H54 (cell line): ENCODE results near the gene NR1I3.
"Not testable (repeated sequence)": the region's sequence is repeated elsewhere in the genome, so short reads cannot be mapped to it uniquely, and the experiment has no call there.

ENCODE experiments used
- DNase-seq: peaks from one replicate; pipeline ENCODE4 v3.0.0; 2011; ENCODE audit warnings: low spot score, mixed read lengths; ENCODE audit not compliant: insufficient read length
- FAIRE-seq: peaks from 3 replicates; lab custom pipeline; 2011; peaks lifted over from hg19 to GRCh38; lab: Jason Lieb, UNC
- POLR2A ChIP-seq: IDR thresholded peaks from 2 replicates; pipeline ENCODE4 v1.6.1; 2011; ENCODE audit warnings: low read depth, mild to moderate bottlenecking, low read length

Gene NR1I3

DNA sequence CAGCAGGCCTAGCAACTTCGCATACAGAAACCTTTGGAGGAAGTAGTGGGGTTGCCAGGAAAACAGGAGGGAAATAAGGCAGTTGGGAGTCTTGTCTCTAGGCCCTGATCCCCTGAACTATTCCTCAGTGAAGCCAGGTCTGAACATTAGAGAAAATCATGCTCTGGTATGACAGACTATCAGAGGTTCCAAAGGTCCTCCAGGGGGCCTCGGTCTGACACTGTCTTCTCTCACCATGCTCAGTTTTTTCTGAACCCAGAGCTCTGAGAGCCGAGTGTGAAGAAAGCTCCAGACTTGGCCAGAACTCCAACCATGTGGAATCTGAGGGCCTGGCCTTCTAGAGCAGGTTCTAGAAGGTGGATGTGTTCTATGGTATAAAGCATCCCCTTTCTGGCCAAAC is 8.1 kb downstream of the NR1I3 start:
- no peak for DNase-seq
- no peak for FAIRE-seq
- no peak for TF ChIP-seq POLR2A

DNA sequence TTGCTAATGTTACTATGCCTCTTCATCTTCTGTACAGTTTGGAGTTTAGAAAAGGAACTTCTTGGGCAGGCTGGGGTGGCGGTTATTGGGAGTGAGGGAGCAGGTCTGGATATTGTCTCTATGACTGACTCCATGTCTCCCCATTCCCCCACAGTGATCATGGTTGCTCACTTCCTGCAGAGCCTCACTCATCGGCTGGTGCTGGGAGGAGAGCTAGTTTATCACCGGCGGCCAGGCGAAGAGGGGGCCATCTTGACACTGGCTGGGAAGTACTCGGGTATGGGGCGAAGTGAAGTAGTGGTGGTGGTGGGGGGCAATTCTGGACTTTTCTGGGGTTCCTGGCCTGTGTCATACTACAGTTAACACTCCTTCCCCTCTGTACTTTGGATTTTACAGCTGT is 10.0 kb downstream of the NR1I3 start:
- no peak for TF ChIP-seq POLR2A
- no peak for FAIRE-seq
- DNase-seq, result no peak

DNA sequence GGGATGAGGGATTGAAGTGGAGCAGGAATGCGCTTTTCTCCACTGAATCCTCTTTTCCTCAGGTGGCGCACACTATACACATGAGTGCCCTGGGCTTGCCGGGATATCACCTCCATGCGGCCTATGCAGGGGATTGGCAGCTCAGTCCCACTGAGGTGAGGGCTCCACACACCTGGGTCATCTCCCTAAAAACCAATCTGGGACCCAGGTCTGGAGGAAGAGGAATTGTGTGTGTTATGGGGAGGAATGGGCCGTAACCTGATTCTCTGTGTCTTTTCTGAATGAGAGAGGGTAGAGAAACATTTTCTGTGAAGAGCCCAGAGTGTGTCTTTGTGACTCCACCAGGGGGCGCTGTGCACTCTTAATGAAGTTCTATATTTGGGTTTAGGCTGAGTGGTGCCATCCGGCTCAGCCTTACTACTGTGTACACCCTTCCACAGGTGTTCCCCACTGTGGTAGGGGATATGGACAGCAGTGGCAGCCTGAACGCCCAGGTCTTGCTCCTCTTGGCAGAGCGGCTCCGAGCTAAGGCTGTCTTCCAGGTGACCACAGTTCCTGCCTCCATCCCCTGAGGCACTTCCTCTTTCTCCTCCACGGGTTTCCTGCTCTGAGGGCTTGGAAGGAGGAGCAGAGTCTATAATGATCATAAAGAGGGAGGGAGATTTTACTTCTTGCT is 10.7 kb downstream of the NR1I3 start:
- DNase-seq (peak; percentile 66), FAIRE-seq (no peak)
- no peak for TF ChIP-seq POLR2A

DNA sequence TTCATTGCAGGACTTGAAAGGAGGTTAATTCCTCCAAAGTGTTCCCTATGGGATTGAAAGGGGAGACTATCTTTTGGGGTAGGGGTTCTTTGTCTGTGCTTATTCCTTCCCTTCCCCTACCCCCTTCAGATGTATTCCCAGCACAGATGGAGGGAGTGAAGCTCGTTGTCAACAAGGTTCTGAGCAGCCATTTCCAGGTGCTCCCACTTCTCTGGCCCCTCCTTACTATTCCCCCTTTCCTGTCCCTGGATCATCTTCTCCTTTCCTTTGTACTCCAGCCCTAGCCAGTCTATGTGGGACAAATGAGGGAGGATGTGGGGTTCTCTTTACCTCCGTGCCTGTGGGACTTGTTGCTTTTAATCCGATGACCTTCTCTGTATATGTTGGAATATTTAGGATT is 11.2 kb downstream of the NR1I3 start:
- FAIRE-seq (no peak), DNase-seq (no peak)
- TF ChIP-seq POLR2A, result no peak

DNA sequence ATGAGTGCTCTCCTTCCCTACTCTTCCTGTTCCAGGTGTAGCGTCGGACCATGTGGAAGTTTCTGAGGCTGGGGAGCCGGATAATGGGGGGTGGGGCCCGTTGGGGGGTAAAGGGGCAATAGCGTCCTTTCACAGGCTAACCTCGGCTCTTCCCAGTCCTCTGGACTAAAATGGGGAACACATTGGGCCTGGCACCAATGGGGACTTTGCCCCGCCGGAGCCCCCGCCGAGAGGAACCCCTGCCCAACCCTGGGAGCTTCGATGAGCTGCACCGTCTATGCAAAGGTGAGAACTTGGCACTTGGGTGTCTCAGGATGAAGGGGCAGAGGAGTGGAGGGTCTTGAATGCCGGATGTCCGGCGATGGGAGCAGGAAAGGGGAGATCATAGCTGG is 11.7 kb downstream of the NR1I3 start:
- DNase-seq (no peak), FAIRE-seq (no peak)
- no peak for TF ChIP-seq POLR2A

DNA sequence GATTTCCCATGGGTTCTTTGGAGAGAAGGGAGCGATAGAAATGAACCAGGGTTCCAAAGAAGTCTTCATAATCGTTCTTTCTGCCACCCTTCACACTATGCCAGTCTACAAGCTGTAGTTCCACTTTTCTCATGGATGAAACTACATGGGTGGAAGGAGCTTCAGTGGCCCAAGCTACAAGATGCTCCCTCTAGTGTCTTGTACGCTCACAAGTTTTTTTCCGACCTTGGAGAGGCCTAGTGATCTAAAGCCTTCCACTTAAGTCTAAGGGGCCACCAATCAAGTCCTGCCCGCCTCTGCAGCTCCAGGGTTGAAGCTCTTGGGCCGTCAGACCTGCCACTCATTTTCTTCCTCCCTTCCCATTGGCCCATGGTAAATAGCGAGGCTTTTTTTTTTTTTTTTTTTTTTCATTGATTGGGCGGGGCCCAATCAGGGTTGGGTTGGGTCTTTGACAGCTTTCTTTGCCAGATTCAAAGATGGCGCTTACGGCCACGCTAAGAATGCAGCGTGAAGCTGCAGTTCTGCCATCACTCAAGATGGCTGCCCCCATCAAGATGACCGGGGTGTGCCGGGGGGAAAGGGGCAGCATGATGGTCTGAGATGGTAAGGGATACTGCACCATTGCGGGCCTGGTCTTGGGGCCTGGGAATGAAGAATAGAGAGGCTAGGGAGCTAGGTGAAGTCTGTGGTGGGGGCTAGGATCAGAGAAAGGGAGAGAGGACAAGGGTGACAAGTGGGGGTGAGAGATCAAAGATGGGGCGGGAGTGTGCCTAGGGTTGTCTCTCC is 12.3 kb downstream of the NR1I3 start, which contains the start of gene TOMM40L:
TSS of gene TOMM40L (plus strand) at position 527 of the 786 bp plus-strand sequence. CDS start 430 bp downstream, outside the sequence.
- peak; percentile 86 for DNase-seq
- TF ChIP-seq POLR2A, result peak; percentile 53
- peak; percentile 41 for FAIRE-seq

DNA sequence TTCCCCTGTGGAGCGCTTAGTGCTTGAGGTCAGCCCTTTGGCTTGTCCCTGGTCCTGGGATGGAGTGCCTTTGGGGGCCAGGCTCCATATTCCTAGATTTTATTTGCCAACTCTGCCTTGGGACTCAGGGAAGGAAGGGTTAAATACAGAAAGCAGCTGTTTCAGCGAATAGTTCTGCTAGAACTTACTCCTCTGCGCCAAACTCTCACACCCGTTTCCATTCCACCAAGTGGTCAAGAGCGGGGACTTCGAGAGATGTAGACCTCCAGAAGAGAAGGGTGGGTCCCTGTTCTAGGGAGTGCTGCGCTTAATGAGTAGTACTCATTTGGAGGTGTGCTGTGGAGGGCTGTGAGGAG is 12.8 kb downstream of the NR1I3 start:
- DNase-seq (no peak), FAIRE-seq (no peak)

DNA sequence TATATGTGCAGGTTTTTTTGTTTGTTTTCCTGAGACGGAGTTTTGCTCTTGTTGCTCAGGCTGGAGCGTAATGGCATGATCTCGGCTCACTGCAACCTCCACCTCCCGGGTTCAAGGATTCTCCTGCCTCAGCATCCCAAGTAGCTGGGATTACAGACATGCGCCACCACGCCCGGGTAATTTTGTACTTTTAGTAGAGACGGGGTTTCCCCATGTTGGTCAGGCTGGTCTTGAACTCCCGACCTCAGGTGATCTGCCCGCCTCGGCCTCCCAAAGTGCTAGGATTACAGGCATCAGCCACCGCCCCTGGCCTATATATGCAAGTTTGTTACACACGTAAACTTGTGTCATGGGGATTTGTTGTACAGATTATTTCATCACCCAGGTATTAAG is 13.3 kb downstream of the NR1I3 start:
- not testable (repeated sequence) for DNase-seq, FAIRE-seq

More for the DNA sequence above, 12.8 kb downstream of the NR1I3 start:
- TF ChIP-seq POLR2A, result no peak

DNA sequence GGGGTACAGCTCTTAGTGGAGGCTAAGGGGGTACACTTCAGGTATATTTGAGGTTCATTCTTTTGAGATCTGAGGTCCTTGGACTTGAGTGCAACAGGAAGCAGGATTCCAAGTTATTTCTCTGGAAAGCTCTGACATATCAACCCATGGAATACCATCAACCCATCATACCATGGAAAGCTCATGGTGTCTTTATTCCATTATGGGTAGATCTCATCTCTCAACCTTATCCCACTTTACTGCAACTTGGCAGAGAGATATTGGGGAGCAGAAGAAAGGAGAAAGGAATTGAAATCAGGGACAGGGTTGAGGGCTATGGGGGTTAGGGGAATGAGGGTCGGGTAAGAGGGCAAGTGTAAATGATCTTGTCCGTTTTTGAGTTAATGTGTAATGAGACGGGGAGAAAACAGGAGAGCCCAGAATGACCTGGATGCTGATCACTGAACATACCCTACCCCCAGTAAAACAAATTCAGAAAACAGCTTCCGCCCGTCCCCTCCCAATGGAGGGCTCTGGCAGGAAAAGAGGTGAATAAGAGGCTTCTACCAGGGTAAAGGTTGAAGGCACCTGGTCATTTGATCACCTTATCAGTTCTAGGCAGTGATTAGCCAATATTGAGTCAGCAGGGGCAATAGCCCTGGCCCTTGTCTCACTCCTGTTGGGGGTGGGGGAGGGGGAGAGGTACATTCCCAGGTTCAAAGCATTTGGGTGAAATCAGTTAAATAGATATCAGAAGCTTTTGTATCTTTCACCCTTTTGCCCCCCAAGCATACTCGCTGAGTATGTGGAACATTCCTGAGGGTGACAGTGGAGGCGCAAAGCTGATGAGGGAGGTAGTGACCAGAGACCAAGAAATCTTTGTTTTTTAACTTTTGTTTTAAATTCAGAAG is 14.0 kb downstream of the NR1I3 start:
- no peak for FAIRE-seq

DNA sequence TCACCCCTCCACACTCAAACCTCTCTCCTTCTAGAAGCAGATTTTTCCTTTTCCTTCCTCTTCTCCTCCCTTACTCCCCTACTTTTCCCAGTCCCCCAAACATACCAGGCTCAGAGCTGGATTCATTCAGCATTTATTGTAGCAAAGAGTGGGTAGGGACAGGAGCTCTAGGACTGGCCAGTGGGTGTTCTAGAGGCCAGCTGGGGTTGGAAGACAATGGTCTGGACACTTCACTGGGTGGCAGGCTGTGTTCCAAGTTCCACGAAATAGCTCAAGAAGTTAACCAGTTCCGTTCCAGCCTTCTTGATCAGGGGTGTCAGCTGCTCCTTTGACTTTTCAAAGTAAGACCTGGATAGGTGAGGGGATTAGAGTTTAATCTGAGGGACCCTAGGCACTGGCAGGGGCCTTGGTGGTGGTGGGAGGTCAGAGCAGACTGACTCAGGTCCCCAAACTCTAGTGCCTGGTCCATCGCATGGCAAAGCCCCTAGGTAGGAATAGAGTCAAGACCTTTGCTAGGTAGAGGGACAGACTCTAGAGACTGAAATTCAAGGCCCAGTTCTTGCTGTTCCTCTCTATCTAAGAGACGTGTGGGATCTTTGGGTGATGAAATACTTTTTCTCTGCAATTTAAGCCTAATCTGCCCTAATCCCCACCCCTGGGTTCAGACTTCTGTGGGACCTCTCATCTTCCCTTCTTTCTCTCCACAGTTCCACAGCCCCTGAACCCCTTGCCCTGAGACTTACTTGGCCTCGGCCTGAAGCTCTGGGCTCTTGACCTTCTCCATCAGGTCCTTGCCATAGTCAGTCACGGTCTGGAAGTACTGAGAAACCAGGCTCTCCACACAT is 15.6 kb downstream of the NR1I3 start:
- FAIRE-seq, result no peak
- DNase-seq, result no peak
- no peak for TF ChIP-seq POLR2A

More for the DNA sequence above, 14.0 kb downstream of the NR1I3 start:
- no peak for TF ChIP-seq POLR2A
- no peak for DNase-seq

DNA sequence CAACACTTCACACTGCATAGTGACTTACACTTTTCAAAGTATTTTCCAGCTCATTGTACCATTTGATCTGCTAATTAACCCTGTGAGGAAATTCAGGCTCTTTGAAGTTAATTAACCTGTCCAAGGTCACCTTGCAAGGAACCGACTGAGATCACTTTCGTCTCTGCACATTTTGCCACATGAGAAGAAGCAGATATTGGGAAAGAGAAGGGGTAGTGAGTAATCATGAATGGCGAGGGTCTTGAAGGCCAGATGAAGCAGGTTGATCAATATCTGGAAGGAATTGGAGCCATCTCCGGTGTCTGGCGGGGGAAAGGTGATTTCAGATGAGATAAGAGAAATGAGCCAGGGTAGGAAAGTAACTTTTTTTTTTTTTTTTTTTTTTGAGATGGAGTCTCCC is 18.0 kb downstream of the NR1I3 start:
- TF ChIP-seq POLR2A, result no peak
- FAIRE-seq (no peak), DNase-seq (no peak)

DNA sequence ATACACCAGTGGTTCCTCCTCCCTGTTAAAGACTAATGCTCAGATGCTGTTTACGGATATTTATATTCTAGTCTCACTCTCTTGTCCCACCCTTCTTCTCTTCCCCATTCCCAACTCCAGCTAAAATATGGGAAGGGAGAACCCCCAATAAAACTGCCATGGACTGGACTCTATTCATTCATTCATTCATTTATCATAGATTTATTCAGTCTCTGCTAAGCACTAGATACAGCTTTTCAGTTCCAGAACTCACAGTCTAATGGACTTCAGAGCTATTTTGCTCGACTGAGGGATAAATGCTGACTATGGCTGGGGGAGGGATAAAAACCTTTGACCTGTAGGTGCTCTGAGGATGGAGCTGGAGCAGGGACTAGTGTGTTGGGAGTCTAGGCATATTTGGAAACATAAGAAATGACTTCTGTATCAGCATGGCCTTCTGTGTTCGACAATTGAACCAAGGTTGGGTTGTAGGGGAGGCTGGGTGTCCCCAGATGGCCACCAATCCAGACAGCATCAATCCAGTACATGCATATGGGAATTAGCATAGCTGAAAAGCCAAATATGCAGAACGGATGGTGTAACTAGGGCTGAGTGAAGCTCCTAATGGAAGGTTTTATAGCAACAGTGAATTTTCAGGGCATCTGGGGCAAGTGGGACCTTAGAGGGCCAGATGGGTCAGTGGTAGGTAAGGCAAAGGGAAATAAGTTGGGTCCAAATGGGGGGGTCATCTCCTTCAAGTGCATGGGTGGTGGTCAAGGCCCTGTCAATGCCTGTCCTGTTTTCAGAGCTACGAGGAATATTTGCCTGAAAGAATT is 18.7 kb downstream of the NR1I3 start:
- TF ChIP-seq POLR2A, result no peak
- DNase-seq (no peak), FAIRE-seq (no peak)
